ENCODE data around the gene CRYGC.
"Not testable (repeated sequence)": the region's sequence is repeated elsewhere in the genome, so short reads cannot be mapped to it uniquely, and the experiment has no call there.

CRYGC gene

DNA sequence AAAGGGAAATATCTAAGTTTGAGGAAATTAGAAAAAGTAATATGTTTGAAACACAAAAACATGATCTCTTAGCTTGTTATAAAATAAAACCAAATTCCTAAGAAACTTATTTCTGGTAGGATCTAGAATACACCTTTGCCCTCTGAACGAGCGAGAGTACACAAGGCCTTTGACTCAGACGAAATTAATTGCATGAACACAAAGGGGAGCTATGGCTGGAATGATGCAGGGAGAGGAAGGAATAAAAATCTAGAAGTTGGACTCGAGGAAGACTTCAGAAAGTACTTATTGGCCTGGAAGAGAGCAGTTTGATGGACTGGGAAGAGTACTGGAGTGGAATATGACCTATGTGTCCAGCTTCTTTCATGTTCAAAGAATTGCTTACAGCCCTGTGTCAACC is 4.4 kb downstream of the CRYGC start:
- Mint-ChIP-seq H3K27ac (no peak overlapping the region), H3K9me3 (no peaks in the 10 kb centered on the region), H3K4me3 (no peak overlapping the region), H3K36me3 (no peaks in the 10 kb centered on the region), H3K4me1 (peaks cover 3% of the 10 kb centered on the region), H3K27me3 (peaks cover 7% of the 10 kb centered on the region)
- DNase-seq (ENCODE audit: low spot score in 2 of 2) (no peak), ATAC-seq (ENCODE audit: low read depth) (no peak)

DNA sequence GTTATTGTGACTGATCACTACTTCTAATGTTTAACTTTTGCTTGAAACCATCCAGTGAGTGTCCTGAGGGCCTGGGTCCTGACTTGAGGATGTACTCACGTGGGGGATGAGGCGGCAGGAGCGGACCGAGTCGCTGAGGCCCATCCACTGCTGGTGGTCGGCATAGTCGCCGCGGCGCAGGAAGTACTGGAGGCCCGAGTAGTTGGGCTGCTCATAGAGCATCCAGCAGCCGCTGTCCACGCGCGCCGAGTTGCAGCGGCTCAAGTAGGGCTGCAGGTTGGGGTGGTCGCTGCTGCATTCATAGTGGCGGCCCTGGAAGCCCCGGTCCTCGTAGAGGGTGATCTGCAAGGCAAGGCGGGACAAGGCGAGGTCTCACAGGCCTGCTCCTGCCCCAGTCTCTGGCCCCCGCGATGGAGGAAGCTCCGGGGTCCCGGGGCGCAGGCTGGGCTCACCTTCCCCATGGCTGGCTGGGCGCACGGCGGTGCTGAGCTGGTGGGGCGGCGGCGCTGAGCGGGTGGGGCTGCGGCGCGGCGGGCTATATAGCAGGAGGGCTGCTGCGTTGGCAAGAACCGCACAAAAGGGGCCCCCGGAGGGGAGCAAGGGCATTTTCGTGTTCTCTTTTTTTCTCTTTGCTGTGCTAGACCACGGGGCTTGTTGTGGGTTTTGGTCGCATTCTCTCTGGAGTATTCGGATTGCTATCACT is 5.5 kb downstream of the CRYGC start, which contains the start of gene CRYGD:
CRYGD (minus strand) TSS at position 512 of the 703 bp plus-strand sequence; CDS start at position 461, 51 bp downstream.
- H3K4me1 Mint-ChIP-seq; H3K9me3 Mint-ChIP-seq; DNase-seq (ENCODE audit: low spot score in 2 of 2); H3K4me3 Mint-ChIP-seq; H3K27me3 Mint-ChIP-seq; H3K27ac Mint-ChIP-seq; H3K36me3 Mint-ChIP-seq: not testable (repeated sequence)
- peak; percentile 39 for ATAC-seq (ENCODE audit: low read depth)

DNA sequence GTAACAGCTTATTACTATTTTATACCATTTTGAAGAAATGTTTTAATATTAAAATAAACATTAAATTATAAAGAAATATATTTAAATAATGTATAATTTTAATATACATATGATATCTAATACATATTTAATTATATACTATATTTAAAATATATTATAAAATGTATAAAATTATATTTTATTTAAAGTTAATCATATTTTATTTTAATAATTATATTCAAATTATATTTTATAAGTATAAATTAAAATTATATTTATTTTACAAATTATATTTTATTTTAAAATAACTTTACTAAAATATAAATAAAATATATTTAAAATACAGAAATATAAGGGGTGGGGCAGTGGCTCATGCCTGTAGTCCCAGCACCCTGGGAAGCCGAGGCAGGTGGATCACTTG is 7.4 kb downstream of the CRYGC start:
- no peak overlapping the region for H3K27ac Mint-ChIP-seq
- ATAC-seq (ENCODE audit: low read depth) (no peak), DNase-seq (ENCODE audit: low spot score in 2 of 2) (no peak)
- H3K4me1 Mint-ChIP-seq: peaks cover 3% of the 10 kb centered on the region
- peaks cover 9% of the 10 kb centered on the region for H3K27me3 Mint-ChIP-seq
- no peaks in the 10 kb centered on the region for H3K9me3 Mint-ChIP-seq
- H3K4me3 Mint-ChIP-seq: no peak overlapping the region
- H3K36me3 Mint-ChIP-seq: no peaks in the 10 kb centered on the region

DNA sequence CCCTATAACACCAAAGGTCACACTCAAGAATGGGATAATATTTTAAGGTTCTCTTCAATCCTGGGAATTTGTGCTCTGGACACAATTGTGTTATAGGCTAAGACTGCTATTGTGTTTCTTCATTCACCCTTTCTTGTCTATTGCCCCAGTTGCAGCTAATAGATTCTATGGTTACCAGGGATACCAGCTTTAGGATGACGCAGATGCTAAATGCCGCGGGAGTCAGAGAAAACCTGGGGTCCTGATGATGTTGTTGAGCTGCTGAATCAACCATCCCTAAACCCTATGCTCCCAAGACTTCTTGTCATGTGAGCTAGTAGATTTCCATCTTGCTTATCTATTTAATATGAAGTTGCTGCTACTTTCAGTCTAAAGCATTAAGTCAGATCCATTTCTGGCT is 10.7 kb downstream of the CRYGC start:
- Mint-ChIP-seq H3K27ac (no peak overlapping the region), H3K36me3 (no peaks in the 10 kb centered on the region)

GRCh38 chr2:208117390-208117789 is 12.2 kb downstream of the CRYGC start:
- not testable (repeated sequence) for H3K4me3 Mint-ChIP-seq; ATAC-seq (ENCODE audit: low read depth); DNase-seq (ENCODE audit: low spot score in 2 of 2); H3K27me3 Mint-ChIP-seq; H3K36me3 Mint-ChIP-seq; H3K9me3 Mint-ChIP-seq; H3K27ac Mint-ChIP-seq; H3K4me1 Mint-ChIP-seq

More for the DNA sequence above, 10.7 kb downstream of the CRYGC start:
- ATAC-seq (ENCODE audit: low read depth) (no peak), DNase-seq (ENCODE audit: low spot score in 2 of 2) (no peak)
- Mint-ChIP-seq H3K4me3 (no peak overlapping the region), H3K9me3 (no peaks in the 10 kb centered on the region), H3K4me1 (peaks cover 2% of the 10 kb centered on the region), H3K27me3 (peaks cover 6% of the 10 kb centered on the region)

- DNase-seq (ENCODE audit: low spot score in 2 of 2) (no peak), ATAC-seq (ENCODE audit: low read depth) (no peak)
- Mint-ChIP-seq H3K27ac (no peak overlapping the region), H3K4me1 (no peaks in the 10 kb centered on the region), H3K4me3 (no peak overlapping the region), H3K9me3 (no peaks in the 10 kb centered on the region), H3K27me3 (peaks cover 8% of the 10 kb centered on the region), H3K36me3 (peaks cover 2% of the 10 kb centered on the region)
These were observed 16.7 kb downstream of the CRYGC start for GRCh38 chr2:208112969-208113368.

DNA sequence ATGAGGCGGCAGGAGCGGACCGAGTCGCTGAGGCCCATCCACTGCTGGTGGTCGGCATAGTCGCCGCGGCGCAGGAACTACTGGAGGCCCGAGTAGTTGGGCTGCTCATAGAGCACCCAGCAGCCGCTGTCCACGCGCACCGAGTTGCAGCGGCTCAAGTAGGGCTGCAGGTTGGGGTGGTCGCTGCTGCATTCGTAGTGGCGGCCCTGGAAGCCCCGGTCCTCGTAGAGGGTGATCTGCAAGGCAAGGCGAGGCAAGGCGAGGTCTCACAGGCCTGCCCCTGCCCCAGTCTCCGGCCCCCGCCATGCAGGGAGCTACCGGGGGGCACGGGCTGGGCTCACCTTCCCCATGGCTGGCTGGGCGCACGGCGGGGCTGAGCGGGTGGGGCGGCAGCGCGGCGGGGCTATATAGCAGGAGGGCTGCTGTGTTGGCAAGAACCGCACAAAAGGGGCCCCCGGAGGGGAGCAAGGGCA is 17.3 kb downstream of the CRYGC start:
- not testable (repeated sequence) for DNase-seq (ENCODE audit: low spot score in 2 of 2); H3K27me3 Mint-ChIP-seq; H3K4me3 Mint-ChIP-seq; H3K9me3 Mint-ChIP-seq; ATAC-seq (ENCODE audit: low read depth); H3K36me3 Mint-ChIP-seq; H3K4me1 Mint-ChIP-seq; H3K27ac Mint-ChIP-seq

- H3K27me3 Mint-ChIP-seq: peaks cover 18% of the 10 kb centered on the region
- DNase-seq (ENCODE audit: low spot score in 2 of 2) (no peak), ATAC-seq (ENCODE audit: low read depth) (no peak)
- peaks cover 2% of the 10 kb centered on the region for H3K36me3 Mint-ChIP-seq
- H3K27ac Mint-ChIP-seq: no peak overlapping the region
- no peaks in the 10 kb centered on the region for H3K4me1 Mint-ChIP-seq
- H3K4me3 Mint-ChIP-seq: no peak overlapping the region
- no peaks in the 10 kb centered on the region for H3K9me3 Mint-ChIP-seq
These were observed 26.0 kb downstream of the CRYGC start for GRCh38 chr2:208103616-208104015.

GRCh38 chr2:208101716-208102631 is 27.7 kb downstream of the CRYGC start:
- Mint-ChIP-seq H3K4me3 (no peak overlapping the region), H3K27me3 (peaks cover 16% of the 10 kb centered on the region)
- no peak for DNase-seq (ENCODE audit: low spot score in 2 of 2)

GRCh38 chr2:208099682-208100470 is 29.8 kb downstream of the CRYGC start:
- H3K27ac Mint-ChIP-seq: no peak overlapping the region

More at GRCh38 chr2:208101716-208102631, 27.7 kb downstream of the CRYGC start:
- Mint-ChIP-seq H3K36me3 (no peaks in the 10 kb centered on the region), H3K27ac (no peak overlapping the region), H3K4me1 (no peaks in the 10 kb centered on the region), H3K9me3 (no peaks in the 10 kb centered on the region)
- ATAC-seq (ENCODE audit: low read depth): no peak

GRCh38 chr2:208098701-208099100 is 30.9 kb downstream of the CRYGC start:
- not testable (repeated sequence) for DNase-seq (ENCODE audit: low spot score in 2 of 2); H3K27ac Mint-ChIP-seq; H3K4me3 Mint-ChIP-seq; H3K4me1 Mint-ChIP-seq; H3K27me3 Mint-ChIP-seq; H3K9me3 Mint-ChIP-seq; ATAC-seq (ENCODE audit: low read depth); H3K36me3 Mint-ChIP-seq

More at GRCh38 chr2:208099682-208100470, 29.8 kb downstream of the CRYGC start:
- Mint-ChIP-seq H3K36me3 (no peaks in the 10 kb centered on the region), H3K27me3 (peaks cover 12% of the 10 kb centered on the region), H3K4me1 (no peaks in the 10 kb centered on the region), H3K9me3 (no peaks in the 10 kb centered on the region), H3K4me3 (no peak overlapping the region)
- DNase-seq (ENCODE audit: low spot score in 2 of 2) (no peak), ATAC-seq (ENCODE audit: low read depth) (no peak)

DNA sequence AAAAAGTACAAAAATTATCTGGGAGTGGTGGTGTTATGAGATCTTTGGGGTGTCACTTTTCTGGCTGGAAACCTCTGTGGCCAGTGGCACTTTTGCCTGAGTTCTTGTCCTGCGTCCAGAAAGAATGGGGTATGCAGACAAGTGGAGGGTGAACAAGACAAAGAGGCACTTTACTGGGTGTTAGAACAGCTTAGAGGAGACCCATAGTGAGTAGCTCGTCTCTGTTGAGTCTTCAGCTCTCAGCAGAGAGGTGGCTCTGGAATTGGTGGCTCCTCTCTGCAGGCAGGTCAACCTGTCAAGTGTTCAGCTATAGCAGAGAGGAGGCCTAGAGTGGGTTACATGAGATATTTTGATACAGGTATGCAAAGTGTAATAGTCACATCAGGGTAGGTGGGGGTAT is 31.4 kb downstream of the CRYGC start:
- H3K27me3 Mint-ChIP-seq: peaks cover 9% of the 10 kb centered on the region
- no peaks in the 10 kb centered on the region for H3K9me3 Mint-ChIP-seq
- ATAC-seq (ENCODE audit: low read depth): no peak

DNA sequence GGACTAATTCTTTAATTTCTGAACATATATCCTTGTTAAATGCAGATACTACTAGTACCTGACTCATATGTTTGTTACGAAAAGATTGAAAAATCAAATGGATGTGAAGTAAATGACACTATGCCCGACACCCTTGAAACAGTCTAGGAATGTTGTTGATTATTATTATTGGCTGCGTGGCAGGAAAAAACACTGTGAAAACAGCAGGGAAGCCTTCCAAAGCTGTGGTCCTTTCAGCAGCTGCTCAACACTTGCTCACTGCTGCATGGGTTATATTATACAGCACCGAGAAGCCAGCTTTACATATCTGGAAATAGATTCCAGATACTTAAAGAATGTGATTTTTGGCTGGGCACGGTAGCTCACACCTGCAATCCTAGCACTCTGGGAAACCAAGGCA is 31.8 kb downstream of the CRYGC start:
- H3K36me3 Mint-ChIP-seq: no peaks in the 10 kb centered on the region
- no peak for ATAC-seq (ENCODE audit: low read depth)
- no peak overlapping the region for H3K4me3 Mint-ChIP-seq
- H3K4me1 Mint-ChIP-seq: peaks cover 2% of the 10 kb centered on the region
- no peak for DNase-seq (ENCODE audit: low spot score in 2 of 2)
- no peaks in the 10 kb centered on the region for H3K9me3 Mint-ChIP-seq
- no peak overlapping the region for H3K27ac Mint-ChIP-seq
- peaks cover 9% of the 10 kb centered on the region for H3K27me3 Mint-ChIP-seq

More for the DNA sequence above, 31.4 kb downstream of the CRYGC start:
- H3K36me3 Mint-ChIP-seq: no peaks in the 10 kb centered on the region
- no peak overlapping the region for H3K4me3 Mint-ChIP-seq
- peaks cover 2% of the 10 kb centered on the region for H3K4me1 Mint-ChIP-seq
- no peak for DNase-seq (ENCODE audit: low spot score in 2 of 2)
- no peak overlapping the region for H3K27ac Mint-ChIP-seq

GRCh38 chr2:208097313-208097712 is 32.3 kb downstream of the CRYGC start:
- no peaks in the 10 kb centered on the region for H3K36me3 Mint-ChIP-seq
- H3K4me3 Mint-ChIP-seq: no peak overlapping the region
- no peak for ATAC-seq (ENCODE audit: low read depth)
- no peak overlapping the region for H3K27ac Mint-ChIP-seq
- H3K27me3 Mint-ChIP-seq: peaks cover 8% of the 10 kb centered on the region
- no peak for DNase-seq (ENCODE audit: low spot score in 2 of 2)
- H3K4me1 Mint-ChIP-seq: peaks cover 2% of the 10 kb centered on the region
- no peaks in the 10 kb centered on the region for H3K9me3 Mint-ChIP-seq

Data from memory B cell (primary cell).